K562 (cell line): ENCODE results near the gene MYO18B. TPM values are rescaled to one million over a fixed set of nuclear protein-coding genes. Genes with fewer than 3 reads are reported as not detected.

Experiments used
- ATAC-seq: fragments of 200-7000 bp; cut with Tn5 transposase; 3 replicates; pipeline ENCODE4 v1.9.1; 2020; ENCODE audit warnings: moderate library complexity
- BruUV-seq: library from RNA; stranded (reverse); fragments of 400-500 nt; replicated peaks from 2 replicates; lab custom pipeline; 2021; lab: Mats Ljungman, UMichigan
- CTCF ChIA-PET: fragments of 300-600 bp; formaldehyde crosslinking; extraction: SDS; loops from one replicate; lab custom pipeline; 2021; ENCODE audit warnings: low intra/inter-chr PET ratio; lab: Yijun Ruan, JAX
- POLR2A ChIA-PET: fragments of 300-600, 350-650 bp; sonication (Branson Sonifier 250); formaldehyde crosslinking; extraction: SDS; loops from one replicate; lab custom pipeline; 2021; ENCODE audit warnings: antibody characterized with exemption, inconsistent platforms; lab: Yijun Ruan, JAX
- DNase-seq, 4 experiments: peaks; one replicate each; pipeline versions ENCODE4 v3.0.0 to v3.0.0-alpha.2; 2011 to 2018; ENCODE audit warnings: low spot score in 3 of 4, mixed read lengths in 3 of 4; ENCODE audit errors: extremely low read depth in 1 of 4
- FAIRE-seq: peaks from 2 replicates; lab custom pipeline; 2011; peaks lifted over from hg19 to GRCh38; lab: Jason Lieb, UNC
- H2AFZ ChIP-seq: 2 replicates; pipeline ENCODE4 v1.6.0; 2011; ENCODE audit warnings: low read depth, low read length, control low read depth, inconsistent platforms
- H3K27ac ChIP-seq: fragments of 200-600 bp; 3 replicates; pipeline ENCODE4 v1.8.0; 2011; ENCODE audit warnings: low read depth, mild to moderate bottlenecking, control low read depth, inconsistent platforms, low read length, moderate library complexity, mixed read lengths; ENCODE audit errors: extremely low read depth
- H3K27me3 ChIP-seq, 2 experiments: fragments of 300-600 bp in 1 of 2; 2 replicates in 1 of 2; 3 replicates in 1 of 2; pipeline versions ENCODE4 v1.6.0 to v1.8.0; 2011; ENCODE audit warnings: inconsistent platforms in 2 of 2, low read length in 2 of 2, mild to moderate bottlenecking in 1 of 2, mixed read lengths in 1 of 2, moderate library complexity in 1 of 2; ENCODE audit not compliant: control insufficient read depth in 2 of 2, insufficient read depth in 2 of 2
- H3K36me3 ChIP-seq: fragments of 300-600 bp; 3 replicates; pipeline ENCODE4 v1.8.0; 2011; ENCODE audit warnings: mild to moderate bottlenecking, low read length, inconsistent platforms; ENCODE audit not compliant: control insufficient read depth, insufficient read depth
- H3K4me1 ChIP-seq, 2 experiments: fragments of 200-600 bp in 1 of 2; replicated peaks in 1 of 2; 2 replicates in 1 of 2; 3 replicates in 1 of 2; pipeline versions ENCODE4 v1.5.1 to v1.8.0; 2011; ENCODE audit warnings: inconsistent platforms in 2 of 2, low read length in 2 of 2, mild to moderate bottlenecking in 1 of 2, mixed read lengths in 1 of 2, moderate library complexity in 1 of 2; ENCODE audit not compliant: control insufficient read depth in 2 of 2, insufficient read depth in 2 of 2
- H3K4me2 ChIP-seq: 2 replicates; pipeline ENCODE4 v1.6.1; 2011; ENCODE audit warnings: low read length, control low read depth, inconsistent platforms, mixed read lengths; ENCODE audit not compliant: insufficient read depth
- H3K4me3 ChIP-seq: fragments of 200-600 bp; sonication (generic), shearing (Covaris generic); 2 replicates; pipeline ENCODE4 v1.5.1; 2016; ENCODE audit warnings: control low read depth, inconsistent platforms
- H3K79me2 ChIP-seq: fragments of 200-600 bp; 3 replicates; pipeline ENCODE4 v1.8.0; 2011; ENCODE audit warnings: low read length, inconsistent platforms; ENCODE audit not compliant: control insufficient read depth, insufficient read depth
- H3K9ac ChIP-seq, 2 experiments: 2 replicates each; pipeline versions ENCODE4 v1.6.0 to v1.6.1; 2011; ENCODE audit warnings: low read depth in 2 of 2, low read length in 2 of 2, control low read depth in 1 of 2, inconsistent platforms in 1 of 2, mild to moderate bottlenecking in 1 of 2, mixed read lengths in 1 of 2; ENCODE audit not compliant: insufficient read depth in 1 of 2
- H3K9me1 ChIP-seq: one replicate; pipeline ENCODE4 v1.6.0; 2011; ENCODE audit warnings: inconsistent platforms, mild to moderate bottlenecking, low read length, moderate library complexity; ENCODE audit not compliant: control insufficient read depth, insufficient read depth
- H3K9me3 ChIP-seq: replicated peaks from 2 replicates; pipeline ENCODE4 v1.5.1; 2011; ENCODE audit warnings: low read depth, low read length, inconsistent platforms; ENCODE audit not compliant: control insufficient read depth, insufficient read depth
- H4K20me1 ChIP-seq: replicated peaks from 2 replicates; pipeline ENCODE4 v1.6.1; 2011; ENCODE audit warnings: low read length, inconsistent platforms, mixed read lengths; ENCODE audit not compliant: control insufficient read depth, insufficient read depth
- ELF1 ChIP-seq: fragments of 200-800 bp; sonication (Bioruptor generic); IDR thresholded peaks from 2 replicates; pipeline ENCODE4 v1.6.1; 2016; ENCODE audit warnings: missing genetic modification characterization, missing compliant biosample characterization
- HDAC8 ChIP-seq: fragments of 450-650 bp; IDR thresholded peaks from 2 replicates; pipeline ENCODE4 v1.6.1; 2016; ENCODE audit warnings: mild to moderate bottlenecking, missing genetic modification characterization, moderate library complexity, missing compliant biosample characterization
- HMG20B ChIP-seq: fragments of 250-450 bp; sonication (Bioruptor Pico); IDR thresholded peaks from 2 replicates; pipeline ENCODE4 v1.5.0; 2021; ENCODE audit warnings: mild to moderate bottlenecking
- NFE2 ChIP-seq: IDR thresholded peaks from 2 replicates; pipeline ENCODE4 v1.6.1; 2014; ENCODE audit warnings: antibody characterized with exemption, low read depth
- SMARCC2 ChIP-seq: fragments of 450-650 bp; IDR thresholded peaks from 2 replicates; pipeline ENCODE4 v1.6.1; 2017; ENCODE audit warnings: antibody characterized with exemption, moderate library complexity, mild to moderate bottlenecking, low read depth
- TCF15 ChIP-seq: fragments of 250-450 bp; sonication (Bioruptor Pico); IDR thresholded peaks from 2 replicates; pipeline ENCODE4 v1.8.0; 2022; ENCODE audit warnings: moderate library complexity, mild to moderate bottlenecking, inconsistent platforms
- THAP7 ChIP-seq: fragments of 250-450 bp; sonication (Bioruptor Pico); IDR thresholded peaks from 2 replicates; pipeline ENCODE4 v1.5.0; 2021
- TOE1 ChIP-seq, 2 experiments: fragments of 450-650 bp in 1 of 2; sonication (generic) in 1 of 2; formaldehyde crosslinking in 1 of 2; IDR thresholded peaks; 2 replicates each; pipeline versions ENCODE4 v1.7.1 to v1.8.0; 2016 to 2022; ENCODE audit warnings: borderline replicate concordance in 2 of 2, mild to moderate bottlenecking in 2 of 2, antibody characterized with exemption in 1 of 2, inconsistent platforms in 1 of 2, low read depth in 1 of 2, missing genetic modification reagents in 1 of 2, moderate library complexity in 1 of 2
- WGBS: fragments of 100-300 bp; shearing (Covaris generic); methylation state at CpG from one replicate; pipeline ENCODE4 v1.1.6; 2016; ENCODE audit warnings: low coverage, mixed read lengths; ENCODE audit not compliant: insufficient coverage; ENCODE audit errors: missing lambda C conversion rate; 5-methylcytosine and 5-hydroxymethylcytosine counted together
- in situ Hi-C: fragments of 300-500 bp; cut with MboI; formaldehyde crosslinking; loops from 4 replicates; pipeline ENCODE4 v1.15.0; 2018; ENCODE audit warnings: inconsistent platforms, mixed read lengths
- intact Hi-C: fragments of 100-400 bp; cut with micrococcal nuclease; formaldehyde crosslinking; loops from 2 replicates; pipeline ENCODE4 v1.14.2; 2022
- polyA plus RNA-seq, 8 experiments: library from polyadenylated mRNA; depleted of rRNA in 4 of 8; stranded (reverse) in 5 of 8; unstranded in 3 of 8; fragments of >200 nt; fragmentation: Nextera tagmentation in 2 of 8; fragmentation: Illumina TruSeq in 1 of 8; extraction: Ambion mirVana in 2 of 8; extraction: Trizol in 1 of 8; gene quantifications; 2 replicates each; pipeline versions ENCODE4 v1.2.1 to v1.2.3, GENCODE V29; 2011 to 2014; ENCODE audit warnings: inconsistent platforms in 1 of 8, missing spikeins in 1 of 8
- total RNA-seq, 7 experiments: library from RNA; depleted of rRNA in 6 of 7; stranded (reverse); fragments of >200 nt in 6 of 7; fragmentation: Illumina TruSeq in 2 of 7; extraction: Trizol in 2 of 7; gene quantifications; 2 replicates each; pipeline versions ENCODE4 v1.2.1 to v1.2.3, GENCODE V29; 2011 to 2021; ENCODE audit warnings: low replicate concordance in 1 of 7

Gene MYO18B
- total and polyA plus RNA-seq, 9 of the 15 experiments (the other 6 are each of a cell fraction or from before 2014, with no cell fraction given): 0.06 to 7.0 (median 4.3) TPM

DNA sequence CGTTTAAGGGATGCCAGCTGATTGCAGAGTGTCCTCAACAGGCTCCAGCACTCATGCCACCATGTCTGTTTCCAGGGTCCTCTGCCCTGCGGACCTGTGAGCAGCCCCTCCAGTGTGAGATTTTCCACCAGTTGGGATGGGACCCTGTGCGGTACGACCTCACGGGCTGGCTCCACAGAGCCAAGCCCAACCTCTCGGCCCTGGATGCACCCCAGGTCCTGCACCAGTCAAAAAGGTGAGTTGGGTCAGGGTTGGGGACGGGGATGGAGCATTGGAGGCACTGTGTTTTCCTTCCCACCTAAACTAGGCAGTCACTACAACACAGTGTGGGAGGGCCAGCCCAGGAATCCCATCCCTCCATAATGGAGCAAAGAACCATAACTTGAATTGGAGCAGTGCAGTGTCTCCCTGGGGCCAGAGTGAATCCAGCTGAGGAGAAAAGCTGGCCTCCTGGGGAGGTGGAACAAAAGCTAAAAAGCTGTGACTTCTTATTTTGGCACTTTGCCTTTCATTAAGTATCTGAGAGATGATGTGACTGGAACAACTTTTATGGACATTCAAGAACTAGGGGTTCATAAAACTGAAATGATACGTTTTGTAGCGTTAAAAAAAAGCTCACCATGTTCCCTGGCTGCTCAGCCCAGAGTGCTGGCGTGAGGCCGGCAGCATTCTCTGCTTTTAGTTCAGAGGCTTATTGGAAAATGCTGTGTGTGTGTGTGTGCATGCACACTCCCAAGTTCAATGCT, 101.8 kb downstream of the MYO18B start:
- H3K27ac ChIP-seq: no peak overlapping the region
- H2AFZ ChIP-seq: no peak overlapping the region
- CTCF ChIA-PET: no interaction called here
- FAIRE-seq: no peak
- H3K27me3 ChIP-seq: no peaks in the 10 kb centered on the region
- POLR2A ChIA-PET: interaction anchor here (1.0 kb wide), 1 partner anchor 10 kb away, joined by 3 read pairs; no protein-coding TSS in a partner anchor
- no peak for ATAC-seq
- no TSS peak for BruUV-seq
- H3K4me2 ChIP-seq: no peak overlapping the region
- peaks cover 13% of the 10 kb centered on the region; the same call in 2 of the 3 replicates for H3K36me3 ChIP-seq
- H3K9me1 ChIP-seq: no peaks in the 10 kb centered on the region
- H4K20me1 ChIP-seq: no peaks in the 10 kb centered on the region
- H3K4me1 ChIP-seq: peaks cover 0 to 5% of the 10 kb centered on the region in 2 experiments; a peak in 3 of 5 replicates
- 85% methylated on average over 8 of the region's 11 CpGs for WGBS
- H3K4me3 ChIP-seq: no peak overlapping the region
- in situ Hi-C loops: no loop called here
- H3K9me3 ChIP-seq: no peaks in the 10 kb centered on the region
- intact Hi-C loops: no loop called here
- TF ChIP-seq SMARCC2 (no peak), TCF15 (no peak), NFE2 (no peak)
- no peak overlapping the region for H3K9ac ChIP-seq
- no peaks in the 10 kb centered on the region for H3K79me2 ChIP-seq
- DNase-seq: no peak

DNA sequence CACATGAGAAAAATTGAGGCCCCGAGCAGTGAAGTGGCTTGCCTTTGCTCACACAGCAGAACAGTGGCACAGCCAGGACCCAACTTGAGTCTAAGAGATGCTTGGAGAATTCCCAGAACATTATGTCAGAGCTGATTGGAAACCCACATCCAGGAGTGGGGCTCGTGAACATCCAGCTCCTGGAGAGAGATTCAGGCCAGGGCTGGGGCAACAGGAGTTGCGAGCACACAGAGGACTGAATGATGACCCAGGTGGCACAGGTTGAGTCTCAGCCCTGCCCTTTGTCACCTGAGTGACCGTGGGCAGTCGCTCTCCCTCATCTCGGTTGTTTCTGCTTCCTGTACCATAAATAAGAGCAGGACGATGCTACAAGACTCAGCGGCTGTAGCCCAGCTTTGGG, 102.6 kb downstream of the MYO18B start:
- FAIRE-seq: no peak
- BruUV-seq: no TSS peak
- no peak overlapping the region for H3K9ac ChIP-seq

More for the DNA sequence above, 102.6 kb downstream of the MYO18B start:
- ChIA-PET CTCF (no interaction called here), POLR2A (interaction anchor here (0.8 to 1.0 kb wide), 2 partner anchors 11 to 24 kb away, joined by 3 read pairs; no protein-coding TSS in a partner anchor)
- no peak for TF ChIP-seq ELF1 (tag)
- TF ChIP-seq HMG20B (CRISPR knock-in tag): no peak
- TF ChIP-seq HDAC8: no peak
- TF ChIP-seq THAP7 (CRISPR knock-in tag): no peak
- no peak for TF ChIP-seq TOE1 (IDR thresholded peaks at IDR 0.05; ENCODE audit: borderline replicate concordance)
- TF ChIP-seq TOE1 (CRISPR knock-in tag; IDR thresholded peaks at IDR 0.05; ENCODE audit: borderline replicate concordance, low read depth): no peak
- DNase-seq (no peak), ATAC-seq (no peak)
- peaks cover 15% of the 10 kb centered on the region; the same call in 2 of the 3 replicates for H3K36me3 ChIP-seq
- H3K4me3 ChIP-seq: no peak overlapping the region
- H3K27ac ChIP-seq: no peak overlapping the region
- no peaks in the 10 kb centered on the region for H4K20me1 ChIP-seq
- WGBS: 90% methylated on average over 7 of the region's 8 CpGs
- peaks cover 0 to 5% of the 10 kb centered on the region in 2 experiments; a peak in 3 of 5 replicates for H3K4me1 ChIP-seq
- intact Hi-C loops: no loop called here
- no peaks in the 10 kb centered on the region for H3K9me1 ChIP-seq
- no peaks in the 10 kb centered on the region for H3K9me3 ChIP-seq
- in situ Hi-C loops: no loop called here
- no peak overlapping the region for H2AFZ ChIP-seq
- no peaks in the 10 kb centered on the region for H3K27me3 ChIP-seq
- no peak overlapping the region for H3K4me2 ChIP-seq
- H3K79me2 ChIP-seq: no peaks in the 10 kb centered on the region
